ENCODE measurements around the gene NTM.

GRCh38 chr11:131760091-131761061 lies 390.0 kb downstream of the NTM start:
- TF ChIP-seq POLR2AphosphoS5 (IDR thresholded peaks at IDR 0.05; ENCODE audit: low read depth, low read length), result no peak
- TF ChIP-seq EP300 (IDR thresholded peaks at IDR 0.05; ENCODE audit: borderline replicate concordance in 1 of 2, low read depth in 2 of 2, low read length in 2 of 2), result no peak
- TF ChIP-seq USF2 (IDR thresholded peaks at IDR 0.05; ENCODE audit: low read length), result no peak
- TF ChIP-seq RFX5 (IDR thresholded peaks at IDR 0.05; ENCODE audit: borderline replicate concordance, low read depth, low read length), result no peak
- no peak for TF ChIP-seq GTF2F1 (IDR thresholded peaks at IDR 0.05; ENCODE audit: borderline replicate concordance, low read depth, low read length)
- TF ChIP-seq TAF1 (IDR thresholded peaks at IDR 0.05; ENCODE audit: low read depth, low read length), result no peak
- TF ChIP-seq YY1 (IDR thresholded peaks at IDR 0.05; ENCODE audit: low read depth, low read length), result no peak
- TF ChIP-seq CTCF (IDR thresholded peaks at IDR 0.05; ENCODE audit: control extremely low read depth in 1 of 3, insufficient read depth in 1 of 3, low read depth in 1 of 3, low read length in 3 of 3), result peak; percentile 1 to 28 (median 20); a peak in 3 of 4 replicates
- TF ChIP-seq POLR2A (IDR thresholded peaks at IDR 0.05; ENCODE audit: control extremely low read depth in 1 of 2, low read depth in 2 of 2, low read length in 2 of 2), result no peak
- no peak for TF ChIP-seq TAF7 (optimal IDR thresholded peaks at IDR 0.05; ENCODE audit: borderline replicate concordance, low read depth, low read length)
- no peak for TF ChIP-seq EZH2 (IDR thresholded peaks at IDR 0.05; ENCODE audit: low read depth, low read length, severe bottlenecking)
- no peak for TF ChIP-seq JUND (IDR thresholded peaks at IDR 0.05; ENCODE audit: low read length)
